HG02588 (cell line): ENCODE data around the gene TECTB.

Experiments used
- ATAC-seq: cut with Tn5 transposase; IDR thresholded peaks from one replicate; pipeline ENCODE4 v1.9.1; 2021; ENCODE audit warnings: mild to moderate bottlenecking, moderate library complexity; ENCODE audit not compliant: unreplicated experiment

Gene TECTB

GRCh38 chr10:112344261-112344660, 61.1 kb downstream of the TECTB start:
- ATAC-seq, result no peak

- no peak for ATAC-seq
Observed at GRCh38 chr10:112345202-112345601, 62.0 kb downstream of the TECTB start.

- ATAC-seq, result no peak
Observed at GRCh38 chr10:112345743-112346142, 62.5 kb downstream of the TECTB start.

GRCh38 chr10:112346774-112347173, 63.6 kb downstream of the TECTB start:
- no peak for ATAC-seq

- ATAC-seq, result no peak
Observed at GRCh38 chr10:112347709-112348671, 64.8 kb downstream of the TECTB start.

- no peak for ATAC-seq
Observed at GRCh38 chr10:112348759-112349158, 65.6 kb downstream of the TECTB start.

GRCh38 chr10:112349521-112350085, 66.4 kb downstream of the TECTB start:
- no peak for ATAC-seq

GRCh38 chr10:112351146-112351545, 67.9 kb downstream of the TECTB start:
- no peak for ATAC-seq

GRCh38 chr10:112352044-112352443, 68.8 kb downstream of the TECTB start:
- ATAC-seq, result no peak

- no peak for ATAC-seq
Observed at GRCh38 chr10:112353046-112353445, 69.8 kb downstream of the TECTB start.
